ENCODE measurements around the gene PIK3C3.

Gene PIK3C3

GRCh38 chr18:41977233-41977632 lies 22.2 kb downstream of the PIK3C3 start:
- no peak overlapping the region for H3K27ac ChIP-seq
- no peak for TF ChIP-seq CTCF (conservative IDR thresholded peaks at IDR 0.05)

GRCh38 chr18:41982942-41983660 lies 28.1 kb downstream of the PIK3C3 start:
- TF ChIP-seq CTCF (conservative IDR thresholded peaks at IDR 0.05) = no peak
- no peak overlapping the region for H3K27ac ChIP-seq

GRCh38 chr18:41985914-41986313 lies 30.9 kb downstream of the PIK3C3 start:
- H3K27ac ChIP-seq = no peak overlapping the region
- no peak for TF ChIP-seq CTCF (conservative IDR thresholded peaks at IDR 0.05)

- TF ChIP-seq CTCF (conservative IDR thresholded peaks at IDR 0.05) = no peak
- H3K27ac ChIP-seq = no peak overlapping the region
Observed at GRCh38 chr18:41989508-41989907, 34.5 kb downstream of the PIK3C3 start.

GRCh38 chr18:41992066-41992465 lies 37.0 kb downstream of the PIK3C3 start:
- H3K27ac ChIP-seq = no peak overlapping the region
- no peak for TF ChIP-seq CTCF (conservative IDR thresholded peaks at IDR 0.05)

GRCh38 chr18:41992703-41993102 lies 37.7 kb downstream of the PIK3C3 start:
- H3K27ac ChIP-seq = no peak overlapping the region
- TF ChIP-seq CTCF (conservative IDR thresholded peaks at IDR 0.05) = no peak

- TF ChIP-seq CTCF (conservative IDR thresholded peaks at IDR 0.05) = no peak
- H3K27ac ChIP-seq = no peak overlapping the region
Observed at GRCh38 chr18:41993151-41993550, 38.1 kb downstream of the PIK3C3 start.
